SK-N-SH (cell line): ENCODE data around the gene WWOX. TPM values are rescaled to one million over a fixed set of nuclear protein-coding genes. Genes with fewer than 3 reads are reported as not detected.

ENCODE experiments used
- CTCF ChIA-PET: fragments of 300-600, 350-600 bp; formaldehyde crosslinking; extraction: SDS; loops from one replicate; lab custom pipeline; 2021; lab: Yijun Ruan, JAX
- POLR2A ChIA-PET: fragments of 350-600 bp; sonication (Branson Sonifier 250); formaldehyde crosslinking; extraction: SDS; loops from one replicate; lab custom pipeline; 2020; ENCODE audit warnings: antibody characterized with exemption, inconsistent platforms; lab: Yijun Ruan, JAX
- DNase-seq: peaks from one replicate; pipeline ENCODE4 v3.0.0; 2012
- H2AFZ ChIP-seq: fragments of 200-600 bp; sonication (generic); 2 replicates; pipeline ENCODE4 v1.8.1; 2016; ENCODE audit warnings: antibody characterized with exemption, mild to moderate bottlenecking, low read depth
- H3F3A ChIP-seq: fragments of 200-600 bp; sonication (generic); replicated peaks from 2 replicates; pipeline ENCODE3; 2016; ENCODE audit warnings: antibody characterized with exemption, mild to moderate bottlenecking; ENCODE audit not compliant: insufficient read depth
- H3K27ac ChIP-seq, 2 experiments: fragments of 200-500 bp in 1 of 2; fragments of 200-600 bp in 1 of 2; sonication (Bioruptor generic) in 1 of 2; sonication (generic), shearing (Covaris generic) in 1 of 2; 2 replicates each; pipeline versions ENCODE4 v1.5.1 to v1.6.1; 2014 to 2016; ENCODE audit warnings: low read depth in 2 of 2, inconsistent platforms in 1 of 2, low read length in 1 of 2, mild to moderate bottlenecking in 1 of 2, mixed read lengths in 1 of 2
- H3K27me3 ChIP-seq: fragments of 200-600 bp; sonication (generic), shearing (Covaris generic); 2 replicates; pipeline ENCODE4 v1.6.1; 2016; ENCODE audit warnings: mixed run types; ENCODE audit not compliant: insufficient read depth
- H3K36me3 ChIP-seq, 2 experiments: fragments of 200-500 bp in 1 of 2; fragments of 200-600 bp in 1 of 2; sonication (Bioruptor generic) in 1 of 2; sonication (generic) in 1 of 2; replicated peaks in 1 of 2; 2 replicates each; pipeline versions ENCODE3 to v1.5.1; 2014 to 2016; ENCODE audit warnings: low read length in 1 of 2, mild to moderate bottlenecking in 1 of 2; ENCODE audit not compliant: insufficient read depth in 2 of 2, control insufficient read depth in 1 of 2
- H3K4me1 ChIP-seq, 2 experiments: fragments of 200-500 bp in 1 of 2; fragments of 200-600 bp in 1 of 2; sonication (Bioruptor generic) in 1 of 2; sonication (generic), shearing (Covaris generic) in 1 of 2; 2 replicates each; pipeline versions ENCODE4 v1.5.1 to v1.6.1; 2014 to 2016; ENCODE audit warnings: low read depth in 1 of 2, low read length in 1 of 2, mixed run types in 1 of 2; ENCODE audit not compliant: insufficient read depth in 2 of 2, control insufficient read depth in 1 of 2
- H3K4me2 ChIP-seq: fragments of 200-600 bp; sonication (generic), shearing (Covaris generic); 2 replicates; pipeline ENCODE4 v1.6.1; 2017; ENCODE audit warnings: mixed run types
- H3K4me3 ChIP-seq, 2 experiments: fragments of 200-500 bp in 1 of 2; fragments of 200-600 bp in 1 of 2; sonication (Bioruptor generic) in 1 of 2; sonication (generic), shearing (Covaris generic) in 1 of 2; 2 replicates each; pipeline versions ENCODE4 v1.5.1 to v1.8.1; 2014 to 2016; ENCODE audit warnings: low read depth in 2 of 2, inconsistent platforms in 1 of 2, low read length in 1 of 2, mild to moderate bottlenecking in 1 of 2, mixed read lengths in 1 of 2, moderate library complexity in 1 of 2
- H3K79me2 ChIP-seq: fragments of 200-600 bp; sonication (generic); 2 replicates; pipeline ENCODE4 v1.8.1; 2017; ENCODE audit warnings: mild to moderate bottlenecking; ENCODE audit not compliant: insufficient read depth
- H3K9ac ChIP-seq: fragments of 200-600 bp; sonication (generic); 2 replicates; pipeline ENCODE4 v1.6.1; 2017; ENCODE audit warnings: mixed run types
- H3K9me2 ChIP-seq: fragments of 200-600 bp; sonication (generic); 2 replicates; pipeline ENCODE4 v1.6.1; 2017; ENCODE audit warnings: mixed run types
- H3K9me3 ChIP-seq: fragments of 200-600 bp; sonication (generic); 2 replicates; pipeline ENCODE4 v1.6.1; 2017; ENCODE audit warnings: mixed run types, mild to moderate bottlenecking, moderate library complexity
- H4K20me1 ChIP-seq: fragments of 200-600 bp; sonication (generic); 2 replicates; pipeline ENCODE4 v1.6.1; 2017; ENCODE audit warnings: mild to moderate bottlenecking, mixed run types; ENCODE audit not compliant: insufficient read depth
- EP300 ChIP-seq, 2 experiments: IDR thresholded peaks; 2 replicates each; pipeline versions ENCODE4 v1.4.0 to v1.6.1; 2012; ENCODE audit warnings: borderline replicate concordance in 1 of 2, low read depth in 1 of 2, low read length in 1 of 2
- FOSL2 ChIP-seq: IDR thresholded peaks from 2 replicates; pipeline ENCODE4 v1.4.0; 2012; ENCODE audit warnings: low read depth, mild to moderate bottlenecking, moderate library complexity, borderline replicate concordance
- FOXJ3 ChIP-seq: sonication (generic); formaldehyde crosslinking; IDR thresholded peaks from 2 replicates; pipeline ENCODE4 v1.5.1; 2020; ENCODE audit warnings: mild to moderate bottlenecking, missing genetic modification reagents
- FOXM1 ChIP-seq: IDR thresholded peaks from 2 replicates; pipeline ENCODE4 v1.4.0; 2012; ENCODE audit warnings: low read depth, mild to moderate bottlenecking
- GABPA ChIP-seq: IDR thresholded peaks from 2 replicates; pipeline ENCODE4 v1.4.0; 2012; ENCODE audit warnings: low read depth, mild to moderate bottlenecking
- IRF3 ChIP-seq: fragments of 150-350 bp; IDR thresholded peaks from 2 replicates; pipeline ENCODE4 v1.6.1; 2016; ENCODE audit warnings: mild to moderate bottlenecking, low read depth, low read length
- MEF2A ChIP-seq: IDR thresholded peaks from 2 replicates; pipeline ENCODE4 v1.4.0; 2012; ENCODE audit warnings: low read depth, borderline replicate concordance
- MXI1 ChIP-seq: IDR thresholded peaks from 2 replicates; pipeline ENCODE4 v1.6.1; 2012; ENCODE audit warnings: mild to moderate bottlenecking, low read depth, low read length, improper control_type of control experiment
- NFIC ChIP-seq: IDR thresholded peaks from 2 replicates; pipeline ENCODE4 v1.4.0; 2012; ENCODE audit warnings: borderline replicate concordance
- RCOR1 ChIP-seq: fragments of 150-350 bp; IDR thresholded peaks from 2 replicates; pipeline ENCODE4 v1.6.1; 2017; ENCODE audit warnings: antibody characterized with exemption, low read length
- SMC3 ChIP-seq: IDR thresholded peaks from 2 replicates; pipeline ENCODE4 v1.6.1; 2012; ENCODE audit warnings: low read depth, low read length, improper control_type of control experiment
- TAF1 ChIP-seq: IDR thresholded peaks from 2 replicates; pipeline ENCODE4 v1.6.1; 2012; ENCODE audit warnings: low read depth, mild to moderate bottlenecking, low read length, moderate library complexity, borderline replicate concordance
- WGBS: methylation state at CpG from one replicate; pipeline ENCODE4 v1.1.6; 2017; ENCODE audit warnings: low lambda C conversion rate; 5-methylcytosine and 5-hydroxymethylcytosine counted together
- polyA plus RNA-seq, 3 experiments: library from polyadenylated mRNA; depleted of rRNA; stranded (reverse); fragments of >200 nt; gene quantifications; 2 replicates each; pipeline ENCODE4 v1.2.3, GENCODE V29; 2012
- TF ChIP-seq, protein P1 (sequence below): IDR thresholded peaks from 2 replicates; pipeline ENCODE4 v1.4.0; 2012; ENCODE audit warnings: low read depth
- TF ChIP-seq, protein P2 (sequence below): IDR thresholded peaks from 2 replicates; pipeline ENCODE4 v1.6.1; 2012; ENCODE audit warnings: mild to moderate bottlenecking, low read depth, low read length, moderate library complexity
- TF ChIP-seq, protein P3 (sequence below): IDR thresholded peaks from 2 replicates; pipeline ENCODE4 v1.4.0; 2012; ENCODE audit warnings: low read depth, borderline replicate concordance

WWOX gene
- polyA plus RNA-seq, 1 of the 3 experiments (the other 2 are of a cell fraction), result 10.8 TPM

GRCh38 chr16:79124016-79124756 lies 1024.7 kb downstream of the WWOX start:
- Histone ChIP-seq H3K27ac (no peak overlapping the region), H3K27me3 (no peaks in the 10 kb centered on the region), H3F3A (no peaks in the 10 kb centered on the region), H3K4me1 (no peaks in the 10 kb centered on the region), H3K4me2 (no peak overlapping the region), H3K36me3 (no peaks in the 10 kb centered on the region), H4K20me1 (no peaks in the 10 kb centered on the region), H3K9me2 (no peaks in the 10 kb centered on the region), H3K9ac (no peak overlapping the region), H3K9me3 (no peaks in the 10 kb centered on the region), H3K79me2 (no peaks in the 10 kb centered on the region), H2AFZ (no peak overlapping the region), H3K4me3 (no peak overlapping the region)
- POLR2A ChIA-PET, result no interaction called here
- no peak for DNase-seq
- TF ChIP-seq FOXJ3 (CRISPR knock-in tag), result no peak
- TF ChIP-seq SMC3, result no peak
- TF ChIP-seq RCOR1, result no peak
- TF ChIP-seq FOSL2, result no peak
- TF ChIP-seq, protein P1, sequence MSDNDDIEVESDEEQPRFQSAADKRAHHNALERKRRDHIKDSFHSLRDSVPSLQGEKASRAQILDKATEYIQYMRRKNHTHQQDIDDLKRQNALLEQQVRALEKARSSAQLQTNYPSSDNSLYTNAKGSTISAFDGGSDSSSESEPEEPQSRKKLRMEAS, result no peak
- no peak for TF ChIP-seq MEF2A
- TF ChIP-seq GABPA, result no peak
- TF ChIP-seq, protein P2, sequence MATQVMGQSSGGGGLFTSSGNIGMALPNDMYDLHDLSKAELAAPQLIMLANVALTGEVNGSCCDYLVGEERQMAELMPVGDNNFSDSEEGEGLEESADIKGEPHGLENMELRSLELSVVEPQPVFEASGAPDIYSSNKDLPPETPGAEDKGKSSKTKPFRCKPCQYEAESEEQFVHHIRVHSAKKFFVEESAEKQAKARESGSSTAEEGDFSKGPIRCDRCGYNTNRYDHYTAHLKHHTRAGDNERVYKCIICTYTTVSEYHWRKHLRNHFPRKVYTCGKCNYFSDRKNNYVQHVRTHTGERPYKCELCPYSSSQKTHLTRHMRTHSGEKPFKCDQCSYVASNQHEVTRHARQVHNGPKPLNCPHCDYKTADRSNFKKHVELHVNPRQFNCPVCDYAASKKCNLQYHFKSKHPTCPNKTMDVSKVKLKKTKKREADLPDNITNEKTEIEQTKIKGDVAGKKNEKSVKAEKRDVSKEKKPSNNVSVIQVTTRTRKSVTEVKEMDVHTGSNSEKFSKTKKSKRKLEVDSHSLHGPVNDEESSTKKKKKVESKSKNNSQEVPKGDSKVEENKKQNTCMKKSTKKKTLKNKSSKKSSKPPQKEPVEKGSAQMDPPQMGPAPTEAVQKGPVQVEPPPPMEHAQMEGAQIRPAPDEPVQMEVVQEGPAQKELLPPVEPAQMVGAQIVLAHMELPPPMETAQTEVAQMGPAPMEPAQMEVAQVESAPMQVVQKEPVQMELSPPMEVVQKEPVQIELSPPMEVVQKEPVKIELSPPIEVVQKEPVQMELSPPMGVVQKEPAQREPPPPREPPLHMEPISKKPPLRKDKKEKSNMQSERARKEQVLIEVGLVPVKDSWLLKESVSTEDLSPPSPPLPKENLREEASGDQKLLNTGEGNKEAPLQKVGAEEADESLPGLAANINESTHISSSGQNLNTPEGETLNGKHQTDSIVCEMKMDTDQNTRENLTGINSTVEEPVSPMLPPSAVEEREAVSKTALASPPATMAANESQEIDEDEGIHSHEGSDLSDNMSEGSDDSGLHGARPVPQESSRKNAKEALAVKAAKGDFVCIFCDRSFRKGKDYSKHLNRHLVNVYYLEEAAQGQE, result no peak
- no peak for TF ChIP-seq TAF1
- TF ChIP-seq EP300 (IDR thresholded peaks at IDR 0.05; ENCODE audit: borderline replicate concordance in 1 of 2, low read depth in 1 of 2, low read length in 1 of 2), result no peak
- no peak for TF ChIP-seq FOXM1
- 39% methylated on average over 18 of the region's 18 CpGs for WGBS
- CTCF ChIA-PET, result no interaction called here

DNA sequence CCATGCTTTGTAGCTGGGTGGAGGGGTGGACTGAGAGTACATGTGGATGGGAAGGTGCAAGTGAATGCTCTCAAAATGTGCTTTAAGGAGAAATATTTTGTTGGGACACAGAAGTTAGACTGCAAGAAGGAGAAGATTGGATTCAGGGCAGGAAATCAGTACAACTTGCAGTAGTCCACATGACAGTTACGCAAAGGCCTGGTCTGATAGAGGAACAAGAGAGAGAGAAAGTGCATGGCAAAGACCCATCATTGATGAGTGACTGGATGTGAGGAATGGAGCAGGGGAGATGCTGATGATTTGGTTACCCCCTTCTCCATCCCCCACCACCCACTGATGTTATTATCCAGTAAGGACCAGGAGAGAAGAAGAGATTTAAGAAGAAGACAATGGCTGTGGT lies 1028.3 kb downstream of the WWOX start:
- ChIA-PET CTCF (no interaction called here), POLR2A (no interaction called here)
- H2AFZ ChIP-seq, result no peak overlapping the region
- H3K27me3 ChIP-seq, result no peaks in the 10 kb centered on the region
- H3K9me2 ChIP-seq, result no peaks in the 10 kb centered on the region
- no peaks in the 10 kb centered on the region for H3K79me2 ChIP-seq
- no peak overlapping the region for H3K27ac ChIP-seq
- H3K9ac ChIP-seq, result no peak overlapping the region
- DNase-seq, result no peak
- 89% methylated on average over 1 of the region's 1 CpG for WGBS
- H3F3A ChIP-seq, result no peaks in the 10 kb centered on the region
- no peak overlapping the region for H3K4me2 ChIP-seq
- no peaks in the 10 kb centered on the region for H3K36me3 ChIP-seq
- no peak overlapping the region for H3K4me3 ChIP-seq
- TF ChIP-seq NFIC (no peak), MEF2A (no peak), MXI1 (no peak), IRF3 (no peak), FOXJ3 (CRISPR knock-in tag) (no peak), RCOR1 (no peak)
- TF ChIP-seq, protein P3, sequence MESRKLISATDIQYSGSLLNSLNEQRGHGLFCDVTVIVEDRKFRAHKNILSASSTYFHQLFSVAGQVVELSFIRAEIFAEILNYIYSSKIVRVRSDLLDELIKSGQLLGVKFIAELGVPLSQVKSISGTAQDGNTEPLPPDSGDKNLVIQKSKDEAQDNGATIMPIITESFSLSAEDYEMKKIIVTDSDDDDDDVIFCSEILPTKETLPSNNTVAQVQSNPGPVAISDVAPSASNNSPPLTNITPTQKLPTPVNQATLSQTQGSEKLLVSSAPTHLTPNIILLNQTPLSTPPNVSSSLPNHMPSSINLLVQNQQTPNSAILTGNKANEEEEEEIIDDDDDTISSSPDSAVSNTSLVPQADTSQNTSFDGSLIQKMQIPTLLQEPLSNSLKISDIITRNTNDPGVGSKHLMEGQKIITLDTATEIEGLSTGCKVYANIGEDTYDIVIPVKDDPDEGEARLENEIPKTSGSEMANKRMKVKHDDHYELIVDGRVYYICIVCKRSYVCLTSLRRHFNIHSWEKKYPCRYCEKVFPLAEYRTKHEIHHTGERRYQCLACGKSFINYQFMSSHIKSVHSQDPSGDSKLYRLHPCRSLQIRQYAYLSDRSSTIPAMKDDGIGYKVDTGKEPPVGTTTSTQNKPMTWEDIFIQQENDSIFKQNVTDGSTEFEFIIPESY, result no peak
- TF ChIP-seq, protein P2, result no peak
- H3K4me1 ChIP-seq, result no peaks in the 10 kb centered on the region; a peak in 1 of 4 replicates
- no peaks in the 10 kb centered on the region for H4K20me1 ChIP-seq
- no peaks in the 10 kb centered on the region for H3K9me3 ChIP-seq
